Loucy (cell line): ENCODE data around the gene DIP2B.

Experiments used
- H2AFZ ChIP-seq: fragments of 200-600 bp; sonication (generic); 2 replicates; pipeline ENCODE4 v1.6.0; 2016; ENCODE audit warnings: antibody characterized with exemption, mild to moderate bottlenecking, low read length, moderate library complexity
- H3F3A ChIP-seq: fragments of 200-600 bp; 2 replicates; pipeline ENCODE4 v1.6.0; 2016; ENCODE audit warnings: antibody characterized with exemption, low read depth, mild to moderate bottlenecking
- H3K27me3 ChIP-seq: fragments of 200-600 bp; sonication (generic); 2 replicates; pipeline ENCODE4 v1.6.1; 2014; ENCODE audit warnings: low read length, mild to moderate bottlenecking; ENCODE audit not compliant: insufficient read depth, poor library complexity, severe bottlenecking
- H3K36me3 ChIP-seq: fragments of 200-600 bp; sonication (generic); 2 replicates; pipeline ENCODE4 v1.6.1; 2016; ENCODE audit warnings: low read length; ENCODE audit not compliant: insufficient read depth
- H3K4me1 ChIP-seq: fragments of 200-600 bp; sonication (generic); 2 replicates; pipeline ENCODE4 v1.5.1; 2014; ENCODE audit warnings: low read length, mild to moderate bottlenecking; ENCODE audit not compliant: insufficient read depth, poor library complexity, severe bottlenecking
- H3K4me2 ChIP-seq: fragments of 200-600 bp; sonication (generic); 2 replicates; pipeline ENCODE4 v1.6.0; 2014; ENCODE audit warnings: antibody characterized with exemption, low read length, low read depth, mild to moderate bottlenecking; ENCODE audit not compliant: poor library complexity, severe bottlenecking
- H3K4me3 ChIP-seq: fragments of 200-600 bp; sonication (generic); 2 replicates; pipeline ENCODE4 v1.5.1; 2014; ENCODE audit warnings: low read length, mild to moderate bottlenecking, mixed read lengths; ENCODE audit not compliant: poor library complexity, severe bottlenecking
- H3K79me2 ChIP-seq: fragments of 200-600 bp; sonication (generic); 2 replicates; pipeline ENCODE4 v1.6.1; 2014; ENCODE audit warnings: low read length; ENCODE audit not compliant: insufficient read depth
- H3K9ac ChIP-seq: fragments of 200-600 bp; sonication (generic); 2 replicates; pipeline ENCODE4 v1.6.0; 2014; ENCODE audit warnings: mild to moderate bottlenecking, low read depth, low read length, moderate library complexity; ENCODE audit not compliant: poor library complexity, severe bottlenecking
- H3K9me2 ChIP-seq: fragments of 200-600 bp; sonication (generic); replicated peaks from 2 replicates; pipeline ENCODE4 v1.6.1; 2016; ENCODE audit warnings: low read depth, low read length, mixed read lengths
- H3K9me3 ChIP-seq: fragments of 200-600 bp; sonication (generic); 2 replicates; pipeline ENCODE4 v1.6.1; 2014; ENCODE audit warnings: mild to moderate bottlenecking, antibody characterized with exemption, low read length, low read depth; ENCODE audit not compliant: insufficient read depth
- H4K20me1 ChIP-seq: fragments of 200-600 bp; sonication (generic); 2 replicates; pipeline ENCODE4 v1.6.0; 2014; ENCODE audit warnings: antibody characterized with exemption, low read length, mild to moderate bottlenecking; ENCODE audit not compliant: insufficient read depth, poor library complexity, severe bottlenecking
- CTCF ChIP-seq: fragments of 200-600 bp; sonication (generic); conservative IDR thresholded peaks from 2 replicates; pipeline ENCODE4 v1.5.1; 2014; ENCODE audit warnings: mild to moderate bottlenecking, antibody characterized with exemption, low read length
- EZH2phosphoT487 ChIP-seq: fragments of 200-600 bp; IDR thresholded peaks from 2 replicates; pipeline ENCODE4 v1.6.1; 2018; ENCODE audit warnings: antibody characterized with exemption, mild to moderate bottlenecking, moderate library complexity, borderline replicate concordance

The DIP2B gene

GRCh38 chr12:50618864-50619609, 114.3 kb downstream of the DIP2B start:
- no peaks in the 10 kb centered on the region for H4K20me1 ChIP-seq
- H3K4me3 ChIP-seq = no peak overlapping the region
- peaks cover 73% of the 10 kb centered on the region for H3K4me1 ChIP-seq
- H2AFZ ChIP-seq = no peak overlapping the region
- H3K79me2 ChIP-seq = peaks cover 90% of the 10 kb centered on the region
- no peak overlapping the region for H3K4me2 ChIP-seq
- no peaks in the 10 kb centered on the region for H3K9me3 ChIP-seq
- H3F3A ChIP-seq = peaks cover 8% of the 10 kb centered on the region; the same call in 1 of the 2 replicates
- H3K9ac ChIP-seq = no peak overlapping the region
- no peaks in the 10 kb centered on the region for H3K27me3 ChIP-seq
- H3K9me2 ChIP-seq = no peaks in the 10 kb centered on the region
- no peaks in the 10 kb centered on the region for H3K36me3 ChIP-seq
- TF ChIP-seq EZH2phosphoT487 (no peak), CTCF (no peak)

- no peak overlapping the region for H3K4me3 ChIP-seq
- no peak overlapping the region for H2AFZ ChIP-seq
- no peaks in the 10 kb centered on the region for H4K20me1 ChIP-seq
- no peaks in the 10 kb centered on the region for H3K9me3 ChIP-seq
- H3K27me3 ChIP-seq = no peaks in the 10 kb centered on the region
- peaks cover 9% of the 10 kb centered on the region; the same call in 1 of the 2 replicates for H3F3A ChIP-seq
- TF ChIP-seq CTCF (no peak), EZH2phosphoT487 (no peak)
- peaks cover 79% of the 10 kb centered on the region for H3K4me1 ChIP-seq
- no peaks in the 10 kb centered on the region for H3K36me3 ChIP-seq
- H3K9me2 ChIP-seq = no peaks in the 10 kb centered on the region
- H3K9ac ChIP-seq = peak overlapping the region; percentile 69
- H3K79me2 ChIP-seq = peaks cover 90% of the 10 kb centered on the region
- H3K4me2 ChIP-seq = peak overlapping the region; percentile 79
Measured at GRCh38 chr12:50619610-50619958, 114.8 kb downstream of the DIP2B start.

GRCh38 chr12:50620109-50620977, 115.6 kb downstream of the DIP2B start:
- no peak for TF ChIP-seq EZH2phosphoT487
- no peak for TF ChIP-seq CTCF
- H4K20me1 ChIP-seq = no peaks in the 10 kb centered on the region
- no peak overlapping the region for H2AFZ ChIP-seq
- H3K4me3 ChIP-seq = no peak overlapping the region
- peak overlapping the region; percentile 69 for H3K9ac ChIP-seq
- peak overlapping the region; percentile 79 for H3K4me2 ChIP-seq
- H3K4me1 ChIP-seq = peaks cover 86% of the 10 kb centered on the region
- no peaks in the 10 kb centered on the region for H3K27me3 ChIP-seq
- no peaks in the 10 kb centered on the region for H3K36me3 ChIP-seq
- H3K9me2 ChIP-seq = no peaks in the 10 kb centered on the region
- peaks cover 12% of the 10 kb centered on the region; the same call in 1 of the 2 replicates for H3F3A ChIP-seq
- H3K9me3 ChIP-seq = no peaks in the 10 kb centered on the region
- peaks cover 85% of the 10 kb centered on the region for H3K79me2 ChIP-seq
